ENCODE results near the gene FCRL2.
"Not testable (repeated sequence)": the region's sequence is repeated elsewhere in the genome, so short reads cannot be mapped to it uniquely, and the experiment has no call there.

FCRL2 gene

DNA sequence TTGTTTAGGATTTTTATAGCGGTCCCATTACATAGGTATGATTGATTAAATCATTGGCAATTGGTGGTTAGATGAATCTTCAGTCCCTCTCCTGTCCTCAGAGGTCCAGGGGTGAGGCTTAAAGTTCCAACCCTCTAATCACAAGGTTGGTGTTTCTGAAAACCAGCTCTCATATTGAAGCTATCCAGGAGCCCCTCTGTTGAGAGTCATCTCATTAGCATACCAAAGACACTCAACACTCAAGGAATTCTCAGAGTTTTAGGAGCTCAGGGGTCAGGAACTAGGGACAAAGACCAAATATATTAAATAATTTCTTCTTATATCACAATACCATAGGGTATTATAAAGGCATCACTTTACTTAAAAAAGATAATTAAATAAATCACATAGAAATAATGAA lies 23.3 kb downstream of the FCRL2 start:
- TF ChIP-seq, protein P1, sequence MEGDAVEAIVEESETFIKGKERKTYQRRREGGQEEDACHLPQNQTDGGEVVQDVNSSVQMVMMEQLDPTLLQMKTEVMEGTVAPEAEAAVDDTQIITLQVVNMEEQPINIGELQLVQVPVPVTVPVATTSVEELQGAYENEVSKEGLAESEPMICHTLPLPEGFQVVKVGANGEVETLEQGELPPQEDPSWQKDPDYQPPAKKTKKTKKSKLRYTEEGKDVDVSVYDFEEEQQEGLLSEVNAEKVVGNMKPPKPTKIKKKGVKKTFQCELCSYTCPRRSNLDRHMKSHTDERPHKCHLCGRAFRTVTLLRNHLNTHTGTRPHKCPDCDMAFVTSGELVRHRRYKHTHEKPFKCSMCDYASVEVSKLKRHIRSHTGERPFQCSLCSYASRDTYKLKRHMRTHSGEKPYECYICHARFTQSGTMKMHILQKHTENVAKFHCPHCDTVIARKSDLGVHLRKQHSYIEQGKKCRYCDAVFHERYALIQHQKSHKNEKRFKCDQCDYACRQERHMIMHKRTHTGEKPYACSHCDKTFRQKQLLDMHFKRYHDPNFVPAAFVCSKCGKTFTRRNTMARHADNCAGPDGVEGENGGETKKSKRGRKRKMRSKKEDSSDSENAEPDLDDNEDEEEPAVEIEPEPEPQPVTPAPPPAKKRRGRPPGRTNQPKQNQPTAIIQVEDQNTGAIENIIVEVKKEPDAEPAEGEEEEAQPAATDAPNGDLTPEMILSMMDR (IDR thresholded peaks at IDR 0.05; ENCODE audit: insufficient read depth, low read length, poor library complexity, severe bottlenecking) = no peak
- no peaks in the 10 kb centered on the region for H3K36me3 ChIP-seq (ENCODE audit: control insufficient read depth, insufficient read depth, low read length)
- H3K4me3 ChIP-seq (replicated peaks; ENCODE audit: low read depth, low read length) = no peak overlapping the region
- DNase-seq (ENCODE audit: extremely low read depth, insufficient read length) = no peak
- H3K27me3 ChIP-seq (replicated peaks; ENCODE audit: control insufficient read depth, insufficient read depth, low read length) = peaks cover 2% of the 10 kb centered on the region; the same call in 1 of the 2 replicates

DNA sequence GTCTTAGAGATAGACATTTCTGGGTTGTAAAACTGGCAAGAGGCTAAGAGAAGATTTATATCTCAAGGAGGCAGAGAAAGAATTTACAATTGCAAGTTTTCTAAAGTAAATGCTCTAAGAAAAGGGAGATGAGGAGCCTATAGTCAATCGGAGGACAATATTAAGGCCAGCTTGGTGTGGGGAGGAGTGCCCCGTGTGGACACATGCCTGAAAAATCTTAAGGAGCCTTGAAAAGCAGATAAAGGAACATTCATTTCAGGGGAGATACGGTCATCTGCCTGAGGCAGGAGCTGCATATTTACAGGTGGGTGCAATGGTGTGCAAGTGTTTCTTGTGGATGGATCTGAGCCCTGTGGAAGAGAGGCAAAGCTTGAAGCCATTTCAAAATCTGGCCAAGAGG lies 25.6 kb downstream of the FCRL2 start:
- TF ChIP-seq, protein P1 (IDR thresholded peaks at IDR 0.05; ENCODE audit: insufficient read depth, low read length, poor library complexity, severe bottlenecking) = no peak
- Histone ChIP-seq H3K36me3 (ENCODE audit: control insufficient read depth, insufficient read depth, low read length) (no peaks in the 10 kb centered on the region), H3K4me3 (replicated peaks; ENCODE audit: low read depth, low read length) (no peak overlapping the region), H3K27me3 (replicated peaks; ENCODE audit: control insufficient read depth, insufficient read depth, low read length) (peaks cover 2% of the 10 kb centered on the region; the same call in 1 of the 2 replicates)
- DNase-seq (ENCODE audit: extremely low read depth, insufficient read length) = no peak

DNA sequence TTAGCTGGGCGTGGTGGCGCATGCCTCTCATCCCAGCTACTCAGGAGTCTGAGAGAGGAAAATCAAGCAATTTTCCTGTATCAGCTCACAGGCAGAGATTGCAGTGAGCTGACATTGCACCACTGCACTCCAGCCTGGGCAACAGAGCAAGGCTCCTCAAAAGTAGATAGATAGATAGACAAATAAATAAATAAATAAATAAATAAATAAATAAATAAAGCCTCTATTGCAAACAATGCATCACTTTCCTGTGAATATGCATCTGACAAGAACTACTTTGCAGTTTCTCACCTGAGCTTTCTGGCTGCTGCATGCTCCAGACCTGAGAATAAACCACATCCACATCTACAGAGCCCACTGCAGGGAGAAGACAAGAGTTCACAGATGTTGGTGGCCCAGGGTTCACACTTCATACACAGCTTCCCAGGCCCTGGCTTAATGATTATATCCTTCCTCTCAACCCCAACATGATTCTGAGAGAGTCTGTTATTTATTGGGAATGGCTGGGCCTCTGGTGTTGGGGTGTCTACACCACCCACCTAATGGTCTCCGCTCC lies 28.6 kb downstream of the FCRL2 start:
- TF ChIP-seq, protein P1 (IDR thresholded peaks at IDR 0.05; ENCODE audit: insufficient read depth, low read length, poor library complexity, severe bottlenecking) = no peak
- H3K27me3 ChIP-seq (replicated peaks; ENCODE audit: control insufficient read depth, insufficient read depth, low read length) = peaks cover 2% of the 10 kb centered on the region; the same call in 1 of the 2 replicates
- H3K36me3 ChIP-seq (ENCODE audit: control insufficient read depth, insufficient read depth, low read length) = no peaks in the 10 kb centered on the region
- DNase-seq (ENCODE audit: extremely low read depth, insufficient read length) = no peak
- H3K4me3 ChIP-seq (replicated peaks; ENCODE audit: low read depth, low read length) = no peak overlapping the region

DNA sequence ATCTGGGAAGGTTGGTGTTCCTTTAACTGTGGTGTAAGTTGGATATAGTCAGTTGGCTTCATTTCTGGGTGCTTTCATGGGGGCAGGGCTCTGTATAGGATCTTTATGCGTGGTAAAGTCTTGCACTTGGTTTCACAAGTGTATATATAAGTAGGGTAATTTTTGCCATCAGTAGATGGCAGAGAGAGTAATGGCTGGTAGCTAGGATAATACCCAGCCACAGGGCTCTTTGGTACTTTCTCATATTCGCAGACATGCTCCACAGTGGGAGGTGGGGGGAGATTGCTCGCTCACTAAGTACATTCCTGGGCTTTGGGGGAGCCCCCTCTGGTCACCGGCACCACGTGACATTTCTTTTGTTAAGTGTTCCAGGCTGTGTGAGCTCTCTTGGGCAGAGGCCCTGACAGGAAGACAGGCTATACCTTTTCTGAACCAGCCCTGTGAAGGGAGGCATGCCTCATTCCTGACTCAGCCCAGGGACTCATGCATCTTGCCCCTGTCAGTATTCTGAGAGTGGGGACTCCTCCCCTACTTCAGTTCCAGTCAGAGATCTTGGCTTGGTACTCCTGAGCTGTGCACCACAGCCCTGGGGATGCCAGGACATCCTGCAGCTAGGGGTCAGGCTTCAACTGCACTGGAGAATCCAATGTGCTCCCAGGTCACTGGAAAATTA lies 37.6 kb downstream of the FCRL2 start:
- TF ChIP-seq, protein P1 (IDR thresholded peaks at IDR 0.05; ENCODE audit: insufficient read depth, low read length, poor library complexity, severe bottlenecking) = no peak
- no peak for DNase-seq (ENCODE audit: extremely low read depth, insufficient read length)
- Histone ChIP-seq H3K36me3 (ENCODE audit: control insufficient read depth, insufficient read depth, low read length) (no peaks in the 10 kb centered on the region), H3K27me3 (replicated peaks; ENCODE audit: control insufficient read depth, insufficient read depth, low read length) (no peaks in the 10 kb centered on the region; the same call in 1 of the 2 replicates), H3K4me3 (replicated peaks; ENCODE audit: low read depth, low read length) (no peak overlapping the region)

DNA sequence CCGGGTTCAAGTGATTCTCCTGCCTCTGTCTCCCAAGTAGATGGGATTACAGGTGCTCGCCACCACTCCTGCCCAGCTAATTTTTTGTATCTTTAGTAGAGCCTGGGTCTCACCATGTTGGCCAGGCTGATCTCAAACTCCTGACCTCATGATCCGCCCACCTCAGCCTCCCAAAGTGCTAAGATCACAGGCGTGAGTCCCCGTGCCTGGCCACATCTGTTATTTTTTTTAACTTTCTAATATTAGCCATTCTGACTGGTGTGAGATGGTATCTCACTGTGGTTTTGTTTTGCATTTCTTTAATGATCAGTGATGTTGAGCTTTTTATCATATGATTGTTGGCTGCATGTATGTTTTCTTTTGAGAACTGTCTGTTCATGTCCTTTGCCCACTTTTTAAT lies 40.9 kb downstream of the FCRL2 start:
- H3K36me3 ChIP-seq (ENCODE audit: control insufficient read depth, insufficient read depth, low read length) = not testable (repeated sequence)

DNA sequence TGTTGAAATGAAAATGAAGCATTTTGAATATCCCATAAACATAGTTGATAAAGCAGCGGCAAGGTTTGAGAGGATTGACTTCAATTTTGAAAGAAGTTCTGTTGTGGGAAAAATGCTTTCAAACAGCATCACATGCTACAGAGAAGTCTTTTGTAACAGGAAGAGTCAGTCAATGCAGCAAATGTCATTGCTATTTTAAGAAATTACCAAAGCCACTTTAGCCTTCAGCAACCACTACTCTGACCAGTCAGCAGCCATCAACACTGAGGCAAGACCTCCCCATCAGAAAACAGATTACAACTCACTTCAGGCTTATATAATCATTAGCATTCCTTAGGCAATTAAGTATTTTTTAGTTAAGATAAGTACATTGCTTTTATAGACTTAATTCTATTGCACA lies 42.6 kb downstream of the FCRL2 start:
- H3K27me3 ChIP-seq (replicated peaks; ENCODE audit: control insufficient read depth, insufficient read depth, low read length) = no peaks in the 10 kb centered on the region
- H3K36me3 ChIP-seq (ENCODE audit: control insufficient read depth, insufficient read depth, low read length) = no peaks in the 10 kb centered on the region
- TF ChIP-seq, protein P1 (IDR thresholded peaks at IDR 0.05; ENCODE audit: insufficient read depth, low read length, poor library complexity, severe bottlenecking) = no peak
- no peak for DNase-seq (ENCODE audit: extremely low read depth, insufficient read length)
- H3K4me3 ChIP-seq (replicated peaks; ENCODE audit: low read depth, low read length) = no peak overlapping the region

More for the DNA sequence above, 40.9 kb downstream of the FCRL2 start:
- DNase-seq (ENCODE audit: extremely low read depth, insufficient read length); H3K27me3 ChIP-seq (replicated peaks; ENCODE audit: control insufficient read depth, insufficient read depth, low read length); H3K4me3 ChIP-seq (replicated peaks; ENCODE audit: low read depth, low read length): not testable (repeated sequence)

Measured in GM06990 (cell line).